ENCODE data around the gene PTTG1IP.

- TF ChIP-seq, protein P1, sequence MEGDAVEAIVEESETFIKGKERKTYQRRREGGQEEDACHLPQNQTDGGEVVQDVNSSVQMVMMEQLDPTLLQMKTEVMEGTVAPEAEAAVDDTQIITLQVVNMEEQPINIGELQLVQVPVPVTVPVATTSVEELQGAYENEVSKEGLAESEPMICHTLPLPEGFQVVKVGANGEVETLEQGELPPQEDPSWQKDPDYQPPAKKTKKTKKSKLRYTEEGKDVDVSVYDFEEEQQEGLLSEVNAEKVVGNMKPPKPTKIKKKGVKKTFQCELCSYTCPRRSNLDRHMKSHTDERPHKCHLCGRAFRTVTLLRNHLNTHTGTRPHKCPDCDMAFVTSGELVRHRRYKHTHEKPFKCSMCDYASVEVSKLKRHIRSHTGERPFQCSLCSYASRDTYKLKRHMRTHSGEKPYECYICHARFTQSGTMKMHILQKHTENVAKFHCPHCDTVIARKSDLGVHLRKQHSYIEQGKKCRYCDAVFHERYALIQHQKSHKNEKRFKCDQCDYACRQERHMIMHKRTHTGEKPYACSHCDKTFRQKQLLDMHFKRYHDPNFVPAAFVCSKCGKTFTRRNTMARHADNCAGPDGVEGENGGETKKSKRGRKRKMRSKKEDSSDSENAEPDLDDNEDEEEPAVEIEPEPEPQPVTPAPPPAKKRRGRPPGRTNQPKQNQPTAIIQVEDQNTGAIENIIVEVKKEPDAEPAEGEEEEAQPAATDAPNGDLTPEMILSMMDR (IDR thresholded peaks at IDR 0.05), result no peak
- TF ChIP-seq POLR2AphosphoS5 (IDR thresholded peaks at IDR 0.05), result no peak
- TF ChIP-seq POLR2A (IDR thresholded peaks at IDR 0.05), result no peak
Measured at GRCh38 chr21:44840771-44841170, 32.7 kb downstream of the PTTG1IP start.

Data from transverse colon (tissue), 4 donors.